NCI-H128 (cell line): ENCODE data around the gene GGT5.
"Not testable (repeated sequence)": the region's sequence is repeated elsewhere in the genome, so short reads cannot be mapped to it uniquely, and the experiment has no call there.

Source experiments
- DNase-seq: peaks from one replicate; lab custom pipeline; 2025; ENCODE audit not compliant: unreplicated experiment; lab: John Stamatoyannopoulos, UW

GGT5 gene

GRCh38 chr22:24206460-24207263, 38.2 kb downstream of the GGT5 start:
- not testable (repeated sequence) for DNase-seq

GRCh38 chr22:24205438-24206195, 39.3 kb downstream of the GGT5 start:
- DNase-seq, result no peak

GRCh38 chr22:24203856-24204255, 41.0 kb downstream of the GGT5 start:
- not testable (repeated sequence) for DNase-seq

- DNase-seq, result no peak
These were observed 42.9 kb downstream of the GGT5 start for GRCh38 chr22:24201681-24202614.

DNA sequence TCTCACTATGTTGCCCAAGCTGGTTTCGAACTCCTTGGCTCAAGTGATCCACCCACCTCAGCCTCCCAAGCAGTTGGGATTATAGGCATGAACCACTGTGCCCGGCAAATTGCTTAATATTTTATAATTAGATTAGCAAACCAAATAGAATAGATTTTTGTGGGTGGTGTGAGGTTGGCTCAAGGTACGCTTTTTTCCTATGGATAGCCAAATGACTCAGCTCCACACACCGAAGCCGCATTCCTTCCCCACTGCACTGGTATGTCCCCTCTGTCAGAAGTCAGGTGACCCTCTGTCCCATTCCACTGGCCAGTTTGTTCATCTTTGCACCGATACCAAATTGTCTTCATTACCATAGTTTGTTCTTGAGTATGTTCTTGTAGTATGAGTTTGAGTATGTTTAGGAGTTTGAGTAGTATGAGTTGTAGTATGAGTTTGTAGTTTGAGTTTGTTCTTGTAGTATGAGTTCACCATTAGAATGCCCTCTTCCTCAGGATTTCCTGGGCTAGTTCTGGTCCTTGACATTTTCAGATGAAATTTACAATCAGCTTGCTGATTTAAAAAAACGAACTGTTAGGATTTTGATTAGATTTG, 44.2 kb downstream of the GGT5 start:
- no peak for DNase-seq

- no peak for DNase-seq
These were observed 46.2 kb downstream of the GGT5 start for GRCh38 chr22:24198682-24199052.

GRCh38 chr22:24191893-24192292, 53.0 kb downstream of the GGT5 start:
- DNase-seq, result no peak

DNA sequence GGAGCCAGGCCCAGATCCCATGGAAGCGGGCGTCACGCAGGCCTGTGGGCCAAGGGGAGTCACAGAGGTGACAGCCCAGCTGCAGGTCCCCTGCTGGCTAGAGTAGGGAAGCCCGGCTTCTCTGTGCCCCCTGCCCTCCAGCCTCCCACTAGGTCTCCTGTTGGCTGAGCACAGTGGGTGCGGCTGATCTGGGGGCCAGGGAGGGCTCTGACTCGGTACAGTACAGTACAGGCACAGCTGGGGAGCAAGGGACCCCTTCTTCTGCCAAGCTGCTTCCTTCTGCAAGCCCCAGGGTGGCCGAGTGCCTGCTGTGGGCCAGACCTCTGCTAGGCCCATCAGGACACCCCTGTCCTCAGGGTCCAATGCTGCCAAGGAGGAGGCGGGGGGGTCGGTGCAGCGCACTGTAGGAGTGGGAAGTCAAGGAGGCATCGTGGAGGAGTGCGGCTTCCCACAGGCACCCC, 53.5 kb downstream of the GGT5 start:
- no peak for DNase-seq

- no peak for DNase-seq
These were observed 54.2 kb downstream of the GGT5 start for GRCh38 chr22:24190596-24191208.

GRCh38 chr22:24190159-24190540, 54.7 kb downstream of the GGT5 start:
- DNase-seq, result no peak

- DNase-seq, result no peak
These were observed 55.4 kb downstream of the GGT5 start for GRCh38 chr22:24189249-24190158.

GRCh38 chr22:24188705-24189248, 56.1 kb downstream of the GGT5 start:
- DNase-seq, result no peak

DNA sequence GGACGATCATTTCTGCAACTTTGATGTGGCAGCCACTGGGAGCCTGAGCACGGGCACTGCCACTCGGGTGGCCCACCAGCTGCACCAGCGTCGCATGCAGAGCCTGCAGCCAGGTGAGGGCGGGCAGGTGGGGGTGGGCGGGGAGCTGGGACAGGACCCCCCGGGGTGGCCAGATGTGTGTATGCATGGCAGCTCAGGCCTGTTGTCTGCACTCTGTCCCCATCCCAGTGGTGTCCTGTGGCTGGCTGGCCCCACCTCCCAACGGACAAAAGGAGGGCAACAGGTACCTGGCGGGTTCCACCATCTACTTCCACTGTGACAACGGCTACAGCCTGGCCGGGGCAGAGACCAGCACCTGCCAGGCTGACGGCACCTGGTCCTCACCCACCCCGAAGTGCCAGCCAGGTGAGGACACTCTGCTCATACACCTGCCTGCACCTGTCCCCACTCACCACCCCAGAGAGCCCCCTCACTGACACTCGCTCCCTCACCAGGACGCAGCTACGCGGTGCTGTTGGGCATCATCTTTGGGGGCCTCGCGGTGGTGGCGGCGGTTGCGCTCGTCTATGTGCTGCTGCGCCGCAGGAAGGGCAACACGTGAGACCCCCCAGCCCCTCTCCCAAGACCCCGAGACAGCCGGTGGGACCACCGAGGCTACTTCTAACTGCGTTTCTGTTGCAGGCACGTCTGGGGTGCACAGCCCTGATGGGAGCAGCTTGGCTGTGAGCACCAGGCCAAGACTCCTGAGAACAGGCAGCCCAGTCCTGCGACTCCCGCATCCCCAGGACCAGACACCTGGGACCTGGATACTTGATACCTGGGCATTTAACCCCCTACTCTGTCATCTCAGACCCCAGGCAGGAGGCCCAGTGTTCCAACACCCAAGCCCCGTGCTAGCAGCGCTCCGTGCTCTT, 56.9 kb downstream of the GGT5 start:
- no peak for DNase-seq

DNA sequence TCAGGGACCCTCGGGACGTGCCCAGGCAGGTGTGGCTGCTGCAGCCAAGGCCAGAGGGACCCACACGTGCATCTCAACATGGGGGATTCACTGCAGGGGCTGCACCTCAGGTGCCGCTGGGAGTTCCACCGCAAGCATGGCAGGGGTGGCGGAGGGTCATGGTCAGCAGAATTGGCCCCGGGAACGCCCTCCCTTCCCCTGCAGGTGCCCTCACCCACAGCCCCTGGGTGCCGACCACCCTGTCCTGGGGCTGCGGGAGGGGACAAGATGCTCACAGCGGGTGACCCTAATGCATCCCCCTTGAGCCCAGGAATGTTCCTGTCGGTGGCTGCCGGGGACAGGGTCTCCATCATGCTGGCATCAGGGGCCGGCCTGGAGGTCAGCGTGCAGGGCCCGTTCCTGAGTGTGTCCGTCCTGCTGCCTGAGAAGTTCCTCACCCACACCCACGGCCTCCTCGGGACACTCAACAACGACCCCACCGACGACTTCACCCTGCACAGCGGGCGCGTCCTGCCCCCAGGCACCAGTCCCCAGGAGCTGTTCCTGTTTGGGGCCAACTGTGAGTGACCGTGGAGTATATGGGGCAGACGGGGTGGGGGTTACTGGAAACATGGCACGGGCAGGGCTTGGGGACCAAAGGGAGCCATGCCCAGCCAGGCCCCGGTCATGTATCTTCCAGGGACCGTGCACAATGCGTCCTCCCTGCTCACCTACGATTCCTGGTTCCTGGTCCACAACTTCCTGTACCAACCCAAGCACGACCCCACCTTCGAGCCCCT, 57.8 kb downstream of the GGT5 start:
- no peak for DNase-seq

GRCh38 chr22:24186352-24186740, 58.5 kb downstream of the GGT5 start:
- no peak for DNase-seq

DNA sequence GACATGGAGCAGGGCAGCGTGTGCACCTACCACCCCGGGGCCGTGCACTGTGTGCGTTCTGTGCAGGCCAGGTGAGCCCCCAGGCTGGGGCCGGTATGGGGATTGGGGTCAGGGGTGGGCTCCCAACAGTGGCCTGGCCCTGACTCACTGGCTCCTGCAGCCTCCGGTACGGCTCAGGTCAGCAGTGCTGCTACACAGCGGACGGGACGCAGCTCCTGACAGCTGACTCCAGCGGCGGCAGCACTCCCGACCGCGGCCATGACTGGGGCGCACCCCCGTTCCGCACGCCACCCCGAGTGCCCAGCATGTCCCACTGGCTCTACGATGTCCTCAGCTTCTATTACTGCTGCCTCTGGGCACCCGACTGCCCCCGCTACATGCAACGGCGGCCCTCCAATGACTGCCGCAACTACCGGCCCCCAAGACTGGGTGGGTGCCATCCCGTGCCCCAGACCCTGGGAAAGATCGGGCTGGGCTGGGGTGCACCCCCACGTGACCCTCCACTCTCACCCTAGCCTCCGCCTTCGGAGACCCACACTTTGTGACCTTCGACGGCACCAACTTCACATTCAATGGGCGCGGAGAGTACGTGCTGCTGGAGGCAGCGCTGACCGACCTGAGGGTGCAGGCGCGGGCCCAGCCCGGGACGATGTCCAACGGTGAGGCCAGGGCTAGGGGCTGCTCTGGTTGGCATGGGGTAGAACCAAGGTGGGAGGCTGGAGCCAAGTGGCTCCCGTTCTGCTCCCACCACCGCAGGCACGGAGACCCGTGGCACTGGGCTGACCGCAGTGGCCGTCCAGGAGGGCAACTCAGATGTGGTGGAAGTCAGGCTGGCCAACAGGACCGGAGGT, 59.2 kb downstream of the GGT5 start:
- no peak for DNase-seq
